ENCODE data around the gene PRDX5. TPM values are rescaled to one million over a fixed set of nuclear protein-coding genes. Genes with fewer than 3 reads are reported as not detected.

The PRDX5 gene
- total and polyA plus RNA-seq, 9 of the 15 experiments (the other 6 are each of a cell fraction or from before 2014, with no cell fraction given): 40.8 to 327 (median 204) TPM

- no peak for TF ChIP-seq ID3 (CRISPR knock-in tag; IDR thresholded peaks at IDR 0.05)
- TF ChIP-seq ID3 (tag; IDR thresholded peaks at IDR 0.05): peak; percentile 60; the same call in 1 of the 2 replicates
- 0 out of 2 replicates have a peak, but pooled peaks have one; percentile 25 for TF ChIP-seq HMGXB4 (CRISPR knock-in tag; IDR thresholded peaks at IDR 0.05)
- TF ChIP-seq EWSR1 (IDR thresholded peaks at IDR 0.05; ENCODE audit: borderline replicate concordance, low read depth, partially characterized antibody): no peak
- TF ChIP-seq FOXP1 (CRISPR knock-in tag; IDR thresholded peaks at IDR 0.05): peak; percentile 42; the same call in 1 of the 2 replicates
- no peak for TF ChIP-seq CBX8 (IDR thresholded peaks at IDR 0.05; ENCODE audit: borderline replicate concordance, extremely low read depth, low read depth, low read length, poor library complexity, severe bottlenecking)
- no peak for TF ChIP-seq SRF (CRISPR knock-in tag; IDR thresholded peaks at IDR 0.05)
- no peak for TF ChIP-seq MBD2 (IDR thresholded peaks at IDR 0.05; ENCODE audit: borderline replicate concordance, low read depth)
- TF ChIP-seq ZNF583 (CRISPR knock-in tag; IDR thresholded peaks at IDR 0.05): 0 out of 2 replicates have a peak, but pooled peaks have one; percentile 15
- peak; percentile 8 for TF ChIP-seq RBM25 (IDR thresholded peaks at IDR 0.05; ENCODE audit: low read depth, low read length, severe bottlenecking)
- no peak for TF ChIP-seq ZNF445 (CRISPR knock-in tag; IDR thresholded peaks at IDR 0.05; ENCODE audit: low read depth)
- no peak for TF ChIP-seq SNAPC5 (CRISPR knock-in tag; IDR thresholded peaks at IDR 0.05)
- peak; percentile 75 to 87 for TF ChIP-seq MAZ (CRISPR knock-in tag; conservative IDR thresholded peaks at IDR 0.05 in 1 of 2, IDR thresholded peaks at IDR 0.05 in 1 of 2)
- 0 out of 2 replicates have a peak, but pooled peaks have one; percentile 18 for TF ChIP-seq ARID1B (IDR thresholded peaks at IDR 0.05)
- 0 out of 2 replicates have a peak, but pooled peaks have one; percentile 23 for TF ChIP-seq CBFA2T3 (IDR thresholded peaks at IDR 0.05)
- peak; percentile 90 for TF ChIP-seq L3MBTL2 (IDR thresholded peaks at IDR 0.05)
- TF ChIP-seq SAP30 (IDR thresholded peaks at IDR 0.05; ENCODE audit: borderline replicate concordance, insufficient read depth, low read depth, low read length, poor library complexity, severe bottlenecking): no peak
These were observed 24.2 kb downstream of the PRDX5 start (continued) for GRCh38 chr11:64341851-64342791.
